Measurements from ENCODE around the gene HDGFL3. TPM values are rescaled to one million over a fixed set of nuclear protein-coding genes. Genes with fewer than 3 reads are reported as not detected.

HDGFL3 gene
- polyA plus RNA-seq, 2 of the 4 experiments (the other 2 are of a cell fraction) = 47.4 to 91.2 TPM

- TF ChIP-seq MYC (IDR thresholded peaks at IDR 0.05; ENCODE audit: borderline replicate concordance, low read length) (no peak), EHMT2 (IDR thresholded peaks at IDR 0.05; ENCODE audit: low read depth) (no peak), ZSCAN20 (CRISPR knock-in tag; IDR thresholded peaks at IDR 0.05) (no peak), HEYL (CRISPR knock-in tag; IDR thresholded peaks at IDR 0.05) (no peak), JUNB (IDR thresholded peaks at IDR 0.05) (no peak), HOXA7 (CRISPR knock-in tag; IDR thresholded peaks at IDR 0.05) (no peak), HDAC2 (IDR thresholded peaks at IDR 0.05) (no peak), HOXB13 (CRISPR knock-in tag; IDR thresholded peaks at IDR 0.05; ENCODE audit: low read depth) (no peak), SMC3 (IDR thresholded peaks at IDR 0.05) (no peak), NFE2L2 (conservative IDR thresholded peaks at IDR 0.05; ENCODE audit: low read length) (no peak), FOSB (CRISPR knock-in tag; IDR thresholded peaks at IDR 0.05) (no peak), REST (IDR thresholded peaks at IDR 0.05) (no peak), HMGXB4 (CRISPR knock-in tag; IDR thresholded peaks at IDR 0.05; ENCODE audit: borderline replicate concordance) (no peak), PBX3 (IDR thresholded peaks at IDR 0.05) (no peak), ATOH8 (CRISPR knock-in tag; IDR thresholded peaks at IDR 0.05; ENCODE audit: low read depth) (no peak), POLR2A (IDR thresholded peaks at IDR 0.05; ENCODE audit: low read length) (no peak), ZNF302 (CRISPR knock-in tag; IDR thresholded peaks at IDR 0.05) (no peak), CHD4 (IDR thresholded peaks at IDR 0.05; ENCODE audit: borderline replicate concordance) (no peak), HOXB5 (CRISPR knock-in tag; IDR thresholded peaks at IDR 0.05) (no peak), JUN (IDR thresholded peaks at IDR 0.05) (no peak)
- Histone ChIP-seq H3K4me3 (no peak overlapping the region), H3K9me3 (no peaks in the 10 kb centered on the region), H3K4me1 (no peaks in the 10 kb centered on the region), H3K4me2 (no peak overlapping the region), H3K27ac (no peak overlapping the region)
- POLR2A ChIA-PET = no interaction called here
- WGBS (ENCODE audit: missing lambda C conversion rate) = 78% methylated on average over 3 of the region's 3 CpGs
- CTCF ChIA-PET = interaction anchor here (1.0 kb wide), 1 partner anchor 18 kb away, joined by 3 read pairs; no protein-coding TSS in a partner anchor
- DNase-seq (ENCODE audit: low read depth in 1 of 2, low spot score in 1 of 2) (no peak), FAIRE-seq (no peak), ATAC-seq (no peak)
These were observed 92.2 kb downstream of the HDGFL3 start for GRCh38 chr15:83115410-83115809.

- ATAC-seq (no peak), FAIRE-seq (no peak), DNase-seq (ENCODE audit: low read depth in 1 of 2, low spot score in 1 of 2) (no peak)
- ChIA-PET POLR2A (no interaction called here), CTCF (interaction anchor here (1.0 kb wide), 1 partner anchor 19 kb away, joined by 3 read pairs; no protein-coding TSS in a partner anchor)
- H3K4me2 ChIP-seq = no peak overlapping the region
- WGBS (ENCODE audit: missing lambda C conversion rate) = 89% methylated on average over 6 of the region's 6 CpGs
- H3K9me3 ChIP-seq = no peaks in the 10 kb centered on the region
- H3K4me3 ChIP-seq = no peak overlapping the region
- TF ChIP-seq ZFP36 (IDR thresholded peaks at IDR 0.05; ENCODE audit: borderline replicate concordance, partially characterized antibody) = no peak
- TF ChIP-seq EHMT2 (IDR thresholded peaks at IDR 0.05; ENCODE audit: low read depth) = no peak
- TF ChIP-seq ZNF302 (CRISPR knock-in tag; IDR thresholded peaks at IDR 0.05) = no peak
- TF ChIP-seq ZSCAN20 (CRISPR knock-in tag; IDR thresholded peaks at IDR 0.05) = no peak
- H3K4me1 ChIP-seq = no peaks in the 10 kb centered on the region
- no peak overlapping the region for H3K27ac ChIP-seq
These were observed 92.8 kb downstream of the HDGFL3 start for GRCh38 chr15:83114856-83115255.
